WTC11 (cell line): ENCODE data around the gene LIN28B. TPM values are rescaled to one million over a fixed set of nuclear protein-coding genes. Genes with fewer than 3 reads are reported as not detected.

Source experiments
- ATAC-seq: fragments of 200-7000 bp; cut with Tn5 transposase; 2 replicates; pipeline ENCODE4 v1.10.0; 2021; ENCODE audit warnings: mild to moderate bottlenecking, moderate library complexity
- CTCF ChIA-PET: fragments of 300-600 bp; sonication (Branson Sonifier 250); formaldehyde crosslinking; loops from one replicate; lab custom pipeline; 2021; ENCODE audit warnings: antibody characterized with exemption; lab: Charles Lee
- POLR2A ChIA-PET: fragments of 350-600 bp; sonication (Branson Sonifier 250); formaldehyde crosslinking; loops from one replicate; lab custom pipeline; 2021; ENCODE audit warnings: antibody characterized with exemption; lab: Charles Lee
- DNase-seq: peaks from one replicate; pipeline ENCODE4 v3.0.0; 2021; ENCODE audit warnings: low spot score
- H3K27ac Mint-ChIP-seq: 2 replicates; pipeline ENCODE4 v1.8.0; 2021; ENCODE audit warnings: mixed read lengths
- H3K27me3 Mint-ChIP-seq: 2 replicates; pipeline ENCODE4 v1.8.0; 2021; ENCODE audit warnings: low read depth, mild to moderate bottlenecking, moderate library complexity, mixed read lengths
- H3K36me3 Mint-ChIP-seq: 2 replicates; pipeline ENCODE4 v1.8.0; 2021; ENCODE audit warnings: mixed read lengths
- H3K4me1 Mint-ChIP-seq: 2 replicates; pipeline ENCODE4 v1.8.0; 2022; ENCODE audit warnings: mixed read lengths
- H3K4me3 Mint-ChIP-seq: 2 replicates; pipeline ENCODE4 v1.8.0; 2021; ENCODE audit warnings: mild to moderate bottlenecking, moderate library complexity, mixed read lengths
- H3K9me3 Mint-ChIP-seq: 2 replicates; pipeline ENCODE4 v1.8.0; 2021; ENCODE audit warnings: mixed read lengths
- CBFB ChIP-seq: sonication (generic); formaldehyde crosslinking; IDR thresholded peaks from 2 replicates; pipeline ENCODE4 v1.8.1; 2022; ENCODE audit warnings: mild to moderate bottlenecking, low read depth, missing genetic modification reagents
- CTCF ChIP-seq: fragments of 200-600 bp; IDR thresholded peaks from 2 replicates; pipeline ENCODE4 v1.8.0; 2022; ENCODE audit warnings: antibody characterized with exemption
- E2F1 ChIP-seq: sonication (generic); formaldehyde crosslinking; IDR thresholded peaks from 2 replicates; pipeline ENCODE4 v1.8.0; 2022; ENCODE audit warnings: mild to moderate bottlenecking, missing genetic modification reagents
- FOXP4 ChIP-seq: sonication (generic); formaldehyde crosslinking; IDR thresholded peaks from 2 replicates; pipeline ENCODE4 v1.8.0; 2022; ENCODE audit warnings: mild to moderate bottlenecking, missing genetic modification reagents
- GABPB1 ChIP-seq: sonication (generic); formaldehyde crosslinking; IDR thresholded peaks from 2 replicates; pipeline ENCODE4 v1.8.1; 2023; ENCODE audit warnings: mild to moderate bottlenecking, missing genetic modification reagents
- JUN ChIP-seq: sonication (generic); formaldehyde crosslinking; IDR thresholded peaks from 2 replicates; pipeline ENCODE4 v1.8.0; 2023; ENCODE audit warnings: mild to moderate bottlenecking, missing genetic modification reagents
- NFATC4 ChIP-seq: fragments of 250-450 bp; sonication (Bioruptor Pico); IDR thresholded peaks from 2 replicates; pipeline ENCODE4 v1.9.0; 2021; ENCODE audit warnings: mild to moderate bottlenecking
- NR1H2 ChIP-seq: sonication (generic); formaldehyde crosslinking; IDR thresholded peaks from 2 replicates; pipeline ENCODE4 v1.9.0; 2021; ENCODE audit warnings: mild to moderate bottlenecking, moderate library complexity, missing genetic modification reagents
- RELA ChIP-seq: sonication (generic); formaldehyde crosslinking; IDR thresholded peaks from 2 replicates; pipeline ENCODE4 v1.8.1; 2022; ENCODE audit warnings: missing genetic modification reagents, mild to moderate bottlenecking, borderline replicate concordance
- ZNF138 ChIP-seq: sonication (generic); formaldehyde crosslinking; conservative IDR thresholded peaks from 2 replicates; pipeline ENCODE4 v1.8.1; 2022; ENCODE audit warnings: mild to moderate bottlenecking, moderate library complexity, missing genetic modification reagents
- ZNF232 ChIP-seq: sonication (generic); formaldehyde crosslinking; IDR thresholded peaks from 2 replicates; pipeline ENCODE4 v1.8.0; 2022; ENCODE audit warnings: mild to moderate bottlenecking, missing genetic modification reagents
- ZNF416 ChIP-seq: fragments of 250-450 bp; sonication (Bioruptor Pico); IDR thresholded peaks from 2 replicates; pipeline ENCODE4 v1.9.0; 2021; ENCODE audit warnings: mild to moderate bottlenecking, inconsistent platforms
- ZNF532 ChIP-seq: fragments of 250-450 bp; sonication (Bioruptor Pico); IDR thresholded peaks from 2 replicates; pipeline ENCODE4 v1.9.0; 2021; ENCODE audit warnings: mild to moderate bottlenecking, borderline replicate concordance
- ZNF671 ChIP-seq: fragments of 250-450 bp; sonication (Bioruptor Pico); IDR thresholded peaks from 2 replicates; pipeline ENCODE4 v1.8.0; 2021; ENCODE audit warnings: mild to moderate bottlenecking
- total RNA-seq: library from RNA; stranded (reverse); gene quantifications from 3 replicates; pipeline ENCODE4 v1.2.3, GENCODE V29; 2021
- TF ChIP-seq, protein P1 (sequence below): sonication (generic); formaldehyde crosslinking; IDR thresholded peaks from 2 replicates; pipeline ENCODE4 v1.8.0; 2023; ENCODE audit warnings: missing genetic modification reagents, mild to moderate bottlenecking, borderline replicate concordance

Gene LIN28B
- total RNA-seq, 1 experiment from 2014 or later, result 73.4 TPM

DNA sequence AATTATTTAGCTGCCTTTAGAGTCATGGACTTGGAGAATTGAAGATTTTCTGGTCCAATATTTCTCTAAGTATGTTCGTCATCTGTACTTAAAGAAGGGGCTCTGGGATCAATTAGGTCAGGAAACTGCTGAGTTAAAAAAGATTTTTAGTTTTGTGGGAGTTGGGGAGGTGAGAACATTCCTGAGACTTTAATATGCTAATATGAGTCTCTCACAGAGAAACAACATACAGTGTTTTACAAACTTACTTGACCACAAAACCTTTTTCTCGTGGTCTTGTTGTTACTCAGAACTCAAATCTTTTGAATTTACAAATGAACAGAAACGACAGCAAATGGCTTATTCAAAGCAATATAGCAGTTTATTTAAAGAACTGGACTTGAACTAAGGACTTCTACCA lies 67.9 kb downstream of the LIN28B start:
- Mint-ChIP-seq H3K36me3 (no peaks in the 10 kb centered on the region; the same call in 1 of the 2 replicates), H3K27ac (peak overlapping the region; percentile 96), H3K9me3 (no peaks in the 10 kb centered on the region), H3K4me1 (peaks cover 43% of the 10 kb centered on the region), H3K27me3 (no peaks in the 10 kb centered on the region), H3K4me3 (peak overlapping the region; percentile 55)
- ChIA-PET POLR2A (no interaction called here), CTCF (interaction anchor here (2.1 kb wide), 1 partner anchor 13 kb away, joined by 6 read pairs; no protein-coding TSS in a partner anchor)
- TF ChIP-seq ZNF671 (CRISPR knock-in tag), result no peak
- no peak for TF ChIP-seq ZNF232 (CRISPR knock-in tag)
- TF ChIP-seq ZNF138 (CRISPR knock-in tag), result no peak
- peak; percentile 73 for ATAC-seq
- DNase-seq, result no peak

DNA sequence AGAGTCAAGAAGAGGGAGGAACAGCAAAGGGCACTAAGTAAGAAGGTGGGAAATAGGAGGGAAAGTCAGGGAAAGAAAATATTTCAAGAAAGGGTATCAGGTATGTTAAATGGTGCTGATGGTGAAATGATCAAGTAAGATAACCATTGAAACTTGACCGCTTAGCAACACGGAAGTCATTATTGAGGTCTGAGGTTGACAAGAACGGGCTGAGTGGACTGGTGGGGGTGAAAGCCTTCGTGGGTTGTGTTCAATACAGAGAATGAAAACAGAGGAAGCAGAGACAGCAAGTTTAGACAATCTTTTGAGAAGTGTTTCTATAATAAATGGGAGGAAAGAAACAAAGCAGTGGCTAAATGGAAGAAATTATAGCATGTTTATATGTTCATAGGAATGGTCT lies 72.0 kb downstream of the LIN28B start:
- TF ChIP-seq FOXP4 (CRISPR knock-in tag), result no peak
- TF ChIP-seq, protein P1, sequence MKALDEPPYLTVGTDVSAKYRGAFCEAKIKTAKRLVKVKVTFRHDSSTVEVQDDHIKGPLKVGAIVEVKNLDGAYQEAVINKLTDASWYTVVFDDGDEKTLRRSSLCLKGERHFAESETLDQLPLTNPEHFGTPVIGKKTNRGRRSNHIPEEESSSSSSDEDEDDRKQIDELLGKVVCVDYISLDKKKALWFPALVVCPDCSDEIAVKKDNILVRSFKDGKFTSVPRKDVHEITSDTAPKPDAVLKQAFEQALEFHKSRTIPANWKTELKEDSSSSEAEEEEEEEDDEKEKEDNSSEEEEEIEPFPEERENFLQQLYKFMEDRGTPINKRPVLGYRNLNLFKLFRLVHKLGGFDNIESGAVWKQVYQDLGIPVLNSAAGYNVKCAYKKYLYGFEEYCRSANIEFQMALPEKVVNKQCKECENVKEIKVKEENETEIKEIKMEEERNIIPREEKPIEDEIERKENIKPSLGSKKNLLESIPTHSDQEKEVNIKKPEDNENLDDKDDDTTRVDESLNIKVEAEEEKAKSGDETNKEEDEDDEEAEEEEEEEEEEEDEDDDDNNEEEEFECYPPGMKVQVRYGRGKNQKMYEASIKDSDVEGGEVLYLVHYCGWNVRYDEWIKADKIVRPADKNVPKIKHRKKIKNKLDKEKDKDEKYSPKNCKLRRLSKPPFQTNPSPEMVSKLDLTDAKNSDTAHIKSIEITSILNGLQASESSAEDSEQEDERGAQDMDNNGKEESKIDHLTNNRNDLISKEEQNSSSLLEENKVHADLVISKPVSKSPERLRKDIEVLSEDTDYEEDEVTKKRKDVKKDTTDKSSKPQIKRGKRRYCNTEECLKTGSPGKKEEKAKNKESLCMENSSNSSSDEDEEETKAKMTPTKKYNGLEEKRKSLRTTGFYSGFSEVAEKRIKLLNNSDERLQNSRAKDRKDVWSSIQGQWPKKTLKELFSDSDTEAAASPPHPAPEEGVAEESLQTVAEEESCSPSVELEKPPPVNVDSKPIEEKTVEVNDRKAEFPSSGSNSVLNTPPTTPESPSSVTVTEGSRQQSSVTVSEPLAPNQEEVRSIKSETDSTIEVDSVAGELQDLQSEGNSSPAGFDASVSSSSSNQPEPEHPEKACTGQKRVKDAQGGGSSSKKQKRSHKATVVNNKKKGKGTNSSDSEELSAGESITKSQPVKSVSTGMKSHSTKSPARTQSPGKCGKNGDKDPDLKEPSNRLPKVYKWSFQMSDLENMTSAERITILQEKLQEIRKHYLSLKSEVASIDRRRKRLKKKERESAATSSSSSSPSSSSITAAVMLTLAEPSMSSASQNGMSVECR (CRISPR knock-in tag), result no peak
- H3K27me3 Mint-ChIP-seq, result no peaks in the 10 kb centered on the region
- no peak overlapping the region for H3K27ac Mint-ChIP-seq
- H3K9me3 Mint-ChIP-seq, result no peaks in the 10 kb centered on the region; the same call in 1 of the 2 replicates
- POLR2A ChIA-PET, result no interaction called here
- no peak for ATAC-seq
- H3K4me3 Mint-ChIP-seq, result no peak overlapping the region
- H3K36me3 Mint-ChIP-seq, result peaks cover 5% of the 10 kb centered on the region
- H3K4me1 Mint-ChIP-seq, result peaks cover 22% of the 10 kb centered on the region
- CTCF ChIA-PET, result no interaction called here
- no peak for DNase-seq

DNA sequence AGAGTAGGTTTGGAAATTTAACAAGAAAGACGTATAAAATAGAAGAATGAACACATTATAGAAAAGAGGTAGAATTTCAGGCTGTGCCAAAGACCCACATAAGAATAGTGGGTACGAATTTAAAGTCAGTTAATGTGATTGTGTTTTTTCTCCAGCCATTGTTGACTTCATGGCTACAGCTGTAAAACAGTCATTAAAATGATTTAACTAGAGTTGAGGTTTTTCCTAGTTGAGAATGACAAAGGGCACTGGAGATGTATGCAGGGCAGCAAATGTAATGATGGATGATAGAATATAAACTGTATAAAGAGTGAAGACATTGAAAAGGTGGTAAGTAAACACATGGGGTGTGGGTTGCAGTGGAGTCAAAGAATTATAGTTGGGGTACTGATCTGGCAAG lies 72.7 kb downstream of the LIN28B start:
- Mint-ChIP-seq H3K4me3 (no peak overlapping the region), H3K9me3 (no peaks in the 10 kb centered on the region; the same call in 1 of the 2 replicates), H3K4me1 (peaks cover 25% of the 10 kb centered on the region), H3K36me3 (peaks cover 5% of the 10 kb centered on the region), H3K27ac (no peak overlapping the region), H3K27me3 (no peaks in the 10 kb centered on the region)
- DNase-seq, result no peak
- POLR2A ChIA-PET, result no interaction called here
- CTCF ChIA-PET, result no interaction called here
- no peak for ATAC-seq
- no peak for TF ChIP-seq CBFB
- TF ChIP-seq ZNF416 (CRISPR knock-in tag), result no peak
- TF ChIP-seq JUN, result no peak
- TF ChIP-seq NFATC4 (CRISPR knock-in tag), result no peak
- no peak for TF ChIP-seq CTCF
- TF ChIP-seq RELA (CRISPR knock-in tag), result no peak
- no peak for TF ChIP-seq NR1H2 (CRISPR knock-in tag)
- TF ChIP-seq E2F1 (CRISPR knock-in tag), result no peak
- TF ChIP-seq GABPB1, result no peak
- TF ChIP-seq ZNF532 (CRISPR knock-in tag), result no peak
